ENCODE results near the gene NTSR1. TPM values are rescaled to one million over a fixed set of nuclear protein-coding genes. Genes with fewer than 3 reads are reported as not detected.

NTSR1 gene
- total and polyA plus RNA-seq, 9 donors, result 0.05 to 0.23 (median 0.08) TPM; not detected in 5

- TF ChIP-seq, protein P1, sequence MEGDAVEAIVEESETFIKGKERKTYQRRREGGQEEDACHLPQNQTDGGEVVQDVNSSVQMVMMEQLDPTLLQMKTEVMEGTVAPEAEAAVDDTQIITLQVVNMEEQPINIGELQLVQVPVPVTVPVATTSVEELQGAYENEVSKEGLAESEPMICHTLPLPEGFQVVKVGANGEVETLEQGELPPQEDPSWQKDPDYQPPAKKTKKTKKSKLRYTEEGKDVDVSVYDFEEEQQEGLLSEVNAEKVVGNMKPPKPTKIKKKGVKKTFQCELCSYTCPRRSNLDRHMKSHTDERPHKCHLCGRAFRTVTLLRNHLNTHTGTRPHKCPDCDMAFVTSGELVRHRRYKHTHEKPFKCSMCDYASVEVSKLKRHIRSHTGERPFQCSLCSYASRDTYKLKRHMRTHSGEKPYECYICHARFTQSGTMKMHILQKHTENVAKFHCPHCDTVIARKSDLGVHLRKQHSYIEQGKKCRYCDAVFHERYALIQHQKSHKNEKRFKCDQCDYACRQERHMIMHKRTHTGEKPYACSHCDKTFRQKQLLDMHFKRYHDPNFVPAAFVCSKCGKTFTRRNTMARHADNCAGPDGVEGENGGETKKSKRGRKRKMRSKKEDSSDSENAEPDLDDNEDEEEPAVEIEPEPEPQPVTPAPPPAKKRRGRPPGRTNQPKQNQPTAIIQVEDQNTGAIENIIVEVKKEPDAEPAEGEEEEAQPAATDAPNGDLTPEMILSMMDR (IDR thresholded peaks at IDR 0.05), result no peak
- TF ChIP-seq POLR2A (IDR thresholded peaks at IDR 0.05) (no peak), EP300 (IDR thresholded peaks at IDR 0.05) (no peak)
- no peaks in the 10 kb centered on the region for H3K27me3 ChIP-seq
- no peaks in the 10 kb centered on the region for H3K36me3 ChIP-seq
- no peak overlapping the region for H3K4me3 ChIP-seq
- no peaks in the 10 kb centered on the region for H3K9me3 ChIP-seq
- intact Hi-C loops (cut with DNase I), result no loop called here
- 77 to 83% (median 82%) methylated on average over 23 to 24 of the region's 24 CpGs for WGBS, 3 donors
- H3K4me1 ChIP-seq (ENCODE audit: insufficient read depth), result no peaks in the 10 kb centered on the region
- no peak for DNase-seq
- no peak overlapping the region for H3K27ac ChIP-seq
Measured at GRCh38 chr20:62776035-62776691, 67.5 kb downstream of the NTSR1 start.

- DNase-seq, result no peak
- Histone ChIP-seq H3K4me3 (no peak overlapping the region), H3K9me3 (no peaks in the 10 kb centered on the region), H3K27ac (no peak overlapping the region), H3K27me3 (no peaks in the 10 kb centered on the region), H3K36me3 (no peaks in the 10 kb centered on the region), H3K4me1 (ENCODE audit: insufficient read depth) (no peaks in the 10 kb centered on the region)
- intact Hi-C loops (cut with DNase I), result no loop called here
- 65 to 75% (median 72%) methylated on average over 14 of the region's 14 CpGs for WGBS, 3 donors
- TF ChIP-seq, protein P1 (IDR thresholded peaks at IDR 0.05), result no peak
- TF ChIP-seq EP300 (IDR thresholded peaks at IDR 0.05) (no peak), POLR2A (IDR thresholded peaks at IDR 0.05) (no peak)
Measured at GRCh38 chr20:62776692-62777527, 68.3 kb downstream of the NTSR1 start.

DNA sequence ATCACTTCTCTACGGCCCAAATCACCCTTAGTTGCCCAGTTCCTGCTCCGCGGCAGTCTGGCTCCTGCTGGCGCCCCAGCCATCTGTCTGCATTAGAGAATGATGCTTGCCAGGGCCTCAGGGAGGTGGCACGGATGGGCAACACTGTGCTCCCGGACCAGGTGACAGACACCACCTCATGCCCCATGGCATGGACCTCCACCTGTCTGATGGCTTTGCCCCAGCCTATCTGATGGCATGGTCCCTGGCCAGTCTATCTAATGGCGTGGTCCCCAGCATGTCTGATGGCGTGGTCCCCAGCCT, 68.8 kb downstream of the NTSR1 start:
- TF ChIP-seq POLR2A (IDR thresholded peaks at IDR 0.05), result no peak
- DNase-seq, result no peak
- no peaks in the 10 kb centered on the region for H3K9me3 ChIP-seq
- intact Hi-C loops (cut with DNase I), result no loop called here
- no peaks in the 10 kb centered on the region for H3K4me1 ChIP-seq (ENCODE audit: insufficient read depth)
- H3K4me3 ChIP-seq, result no peak overlapping the region
- H3K27me3 ChIP-seq, result no peaks in the 10 kb centered on the region
- WGBS, 3 donors, result 86 to 88% (median 88%) methylated on average over 5 to 8 of the region's 8 CpGs
- H3K27ac ChIP-seq, result no peak overlapping the region
- no peaks in the 10 kb centered on the region for H3K36me3 ChIP-seq

GRCh38 chr20:62778058-62778457, 69.4 kb downstream of the NTSR1 start:
- TF ChIP-seq POLR2A (IDR thresholded peaks at IDR 0.05) (no peak), EP300 (IDR thresholded peaks at IDR 0.05) (no peak)
- TF ChIP-seq, protein P1 (IDR thresholded peaks at IDR 0.05), result no peak
- intact Hi-C loops (cut with DNase I), result no loop called here
- Histone ChIP-seq H3K4me3 (no peak overlapping the region), H3K9me3 (no peaks in the 10 kb centered on the region), H3K4me1 (ENCODE audit: insufficient read depth) (no peaks in the 10 kb centered on the region), H3K36me3 (no peaks in the 10 kb centered on the region), H3K27ac (no peak overlapping the region), H3K27me3 (no peaks in the 10 kb centered on the region)
- WGBS, 3 donors, result 84 to 96% (median 94%) methylated on average over 9 of the region's 9 CpGs
- DNase-seq, result no peak

Data from ovary (tissue), 9 donors.